PFSK-1 (cell line): Measurements from ENCODE around the gene RUNX3.

ENCODE experiments used
- FOXP2 ChIP-seq: optimal IDR thresholded peaks from 2 replicates; pipeline ENCODE3; 2011; ENCODE audit warnings: borderline replicate concordance, control low read depth, inconsistent platforms; ENCODE audit not compliant: insufficient read depth; ENCODE audit errors: extremely low read length, extremely low read depth
- POLR2AphosphoS5 ChIP-seq: IDR thresholded peaks from 2 replicates; pipeline ENCODE4 v1.6.1; 2012; ENCODE audit warnings: low read depth, mild to moderate bottlenecking, control low read depth, low read length, moderate library complexity
- REST ChIP-seq, 2 experiments: IDR thresholded peaks; 2 replicates each; pipeline versions ENCODE4 v1.6.1 to v1.8.0; 2011 to 2012; ENCODE audit warnings: low read depth in 2 of 2, low read length in 2 of 2, control low read depth in 1 of 2, inconsistent platforms in 1 of 2, mild to moderate bottlenecking in 1 of 2, moderate library complexity in 1 of 2; ENCODE audit not compliant: insufficient read depth in 1 of 2
- SIN3A ChIP-seq: IDR thresholded peaks from 2 replicates; pipeline ENCODE4 v1.6.1; 2012; ENCODE audit warnings: mild to moderate bottlenecking, low read length, moderate library complexity, borderline replicate concordance; ENCODE audit not compliant: insufficient read depth
- TAF1 ChIP-seq: IDR thresholded peaks from 2 replicates; pipeline ENCODE4 v1.6.1; 2012; ENCODE audit warnings: low read length, control low read depth, borderline replicate concordance; ENCODE audit not compliant: insufficient read depth

The RUNX3 gene

GRCh38 chr1:24955161-24955560, 25.1 kb upstream of the RUNX3 start:
- TF ChIP-seq POLR2AphosphoS5 (no peak), SIN3A (no peak), REST (IDR thresholded peaks at IDR 0.05; ENCODE audit: insufficient read depth in 1 of 2, low read depth in 2 of 2, low read length in 2 of 2) (no peak), FOXP2 (no peak), TAF1 (no peak)

GRCh38 chr1:24954631-24955030, 24.6 kb upstream of the RUNX3 start:
- TF ChIP-seq REST (IDR thresholded peaks at IDR 0.05; ENCODE audit: insufficient read depth in 1 of 2, low read depth in 2 of 2, low read length in 2 of 2) (no peak), SIN3A (no peak), FOXP2 (no peak), TAF1 (no peak), POLR2AphosphoS5 (no peak)

- no peak for TF ChIP-seq FOXP2
- TF ChIP-seq TAF1 = no peak
- no peak for TF ChIP-seq REST (IDR thresholded peaks at IDR 0.05; ENCODE audit: insufficient read depth in 1 of 2, low read depth in 2 of 2, low read length in 2 of 2)
- TF ChIP-seq POLR2AphosphoS5 = no peak
- TF ChIP-seq SIN3A = no peak
Measured at GRCh38 chr1:24954022-24954421, 23.9 kb upstream of the RUNX3 start.

GRCh38 chr1:24952413-24952841, 22.4 kb upstream of the RUNX3 start:
- TF ChIP-seq TAF1 (no peak), SIN3A (no peak), POLR2AphosphoS5 (no peak), FOXP2 (no peak), REST (IDR thresholded peaks at IDR 0.05; ENCODE audit: insufficient read depth in 1 of 2, low read depth in 2 of 2, low read length in 2 of 2) (no peak)

GRCh38 chr1:24951810-24952412, 21.8 kb upstream of the RUNX3 start:
- TF ChIP-seq FOXP2 = no peak
- no peak for TF ChIP-seq SIN3A
- TF ChIP-seq POLR2AphosphoS5 = no peak
- no peak for TF ChIP-seq REST (IDR thresholded peaks at IDR 0.05; ENCODE audit: insufficient read depth in 1 of 2, low read depth in 2 of 2, low read length in 2 of 2)
- TF ChIP-seq TAF1 = no peak
